HepG2 (cell line): ENCODE data around the gene EPHB3. TPM values are rescaled to one million over a fixed set of nuclear protein-coding genes. Genes with fewer than 3 reads are reported as not detected.

ENCODE experiments used
- FOSL2 ChIP-seq: sonication (generic); formaldehyde crosslinking; IDR thresholded peaks from 2 replicates; pipeline ENCODE4 v1.4.0; 2020; ENCODE audit warnings: missing genetic modification reagents
- GPBP1L1 ChIP-seq: sonication (generic); formaldehyde crosslinking; IDR thresholded peaks from 2 replicates; pipeline ENCODE4 v1.5.0; 2020; ENCODE audit warnings: mild to moderate bottlenecking, missing genetic modification reagents
- HDAC1 ChIP-seq: sonication (generic); formaldehyde crosslinking; IDR thresholded peaks from 2 replicates; pipeline ENCODE4 v1.5.1; 2020; ENCODE audit warnings: mild to moderate bottlenecking, missing genetic modification reagents
- HNF4G ChIP-seq, 2 experiments: sonication (generic) in 1 of 2; formaldehyde crosslinking in 1 of 2; IDR thresholded peaks; 2 replicates each; pipeline versions ENCODE4 v1.4.0 to v1.6.1; 2011 to 2020; ENCODE audit warnings: borderline replicate concordance in 2 of 2, low read depth in 2 of 2, mild to moderate bottlenecking in 2 of 2, low read length in 1 of 2, missing genetic modification reagents in 1 of 2, moderate library complexity in 1 of 2
- RNF2 ChIP-seq: fragments of 450-650 bp; conservative IDR thresholded peaks from 2 replicates; pipeline ENCODE4 v1.6.1; 2016; ENCODE audit warnings: low read depth
- SPEN ChIP-seq: sonication (generic); formaldehyde crosslinking; IDR thresholded peaks from 2 replicates; pipeline ENCODE4 v1.5.1; 2020; ENCODE audit warnings: low read depth, mild to moderate bottlenecking, missing genetic modification reagents
- STAT6 ChIP-seq: sonication (generic); formaldehyde crosslinking; IDR thresholded peaks from 2 replicates; pipeline ENCODE4 v1.4.0; 2020; ENCODE audit warnings: missing genetic modification reagents, mild to moderate bottlenecking, borderline replicate concordance
- ZMYM2 ChIP-seq: sonication (generic); formaldehyde crosslinking; IDR thresholded peaks from 2 replicates; pipeline ENCODE4 v1.8.0; 2022; ENCODE audit warnings: mild to moderate bottlenecking, missing genetic modification reagents
- ZNF543 ChIP-seq: sonication (generic); formaldehyde crosslinking; IDR thresholded peaks from 2 replicates; pipeline ENCODE4 v1.4.0; 2020; ENCODE audit warnings: mild to moderate bottlenecking, missing genetic modification reagents
- ZNF616 ChIP-seq: sonication (generic); formaldehyde crosslinking; IDR thresholded peaks from 2 replicates; pipeline ENCODE4 v1.5.0; 2020; ENCODE audit warnings: low read depth, mild to moderate bottlenecking, missing genetic modification reagents
- ZNF687 ChIP-seq: sonication (generic); formaldehyde crosslinking; IDR thresholded peaks from 2 replicates; pipeline ENCODE4 v1.5.1; 2020; ENCODE audit warnings: mild to moderate bottlenecking, missing genetic modification reagents, moderate library complexity
- ZNF83 ChIP-seq: sonication (generic); formaldehyde crosslinking; IDR thresholded peaks from 2 replicates; pipeline ENCODE4 v1.4.0; 2020; ENCODE audit warnings: missing genetic modification reagents, mild to moderate bottlenecking, borderline replicate concordance
- ZSCAN29 ChIP-seq: sonication (generic); formaldehyde crosslinking; conservative IDR thresholded peaks from 2 replicates; pipeline ENCODE4 v1.4.0; 2020; ENCODE audit warnings: mild to moderate bottlenecking, missing genetic modification reagents
- polyA plus RNA-seq, 8 experiments: library from polyadenylated mRNA; depleted of rRNA in 3 of 8; stranded (reverse) in 7 of 8; unstranded in 1 of 8; fragments of >200 nt; fragmentation: Illumina TruSeq in 4 of 8; extraction: Trizol in 4 of 8; gene quantifications; 2 replicates each; pipeline versions ENCODE4 v1.2.1 to v1.2.3, GENCODE V29; 2011 to 2016; ENCODE audit warnings: low read depth in 4 of 8, missing spikeins in 1 of 8, mixed read lengths in 1 of 8; ENCODE audit not compliant: insufficient read depth in 1 of 8
- total RNA-seq, 5 experiments: library from RNA; depleted of rRNA; stranded (reverse); fragments of >200 nt; fragmentation: Illumina TruSeq; extraction: Trizol; gene quantifications; 2 replicates each; pipeline ENCODE4 v1.2.3, GENCODE V29; 2016; ENCODE audit warnings: low read depth in 1 of 5

The EPHB3 gene
- total and polyA plus RNA-seq, 2 of the 13 experiments (the other 11 are each of a cell fraction or from before 2014, with no cell fraction given) = 0.01 TPM; not detected in 1

GRCh38 chr3:184513276-184514170 is 48.1 kb upstream of the EPHB3 start (continued):
- TF ChIP-seq STAT6 (CRISPR knock-in tag) = no peak
- TF ChIP-seq HNF4G (IDR thresholded peaks at IDR 0.05; ENCODE audit: borderline replicate concordance, low read depth, low read length) = no peak
- TF ChIP-seq HNF4G (CRISPR knock-in tag; IDR thresholded peaks at IDR 0.05; ENCODE audit: borderline replicate concordance, low read depth) = no peak
- no peak for TF ChIP-seq FOSL2
- no peak for TF ChIP-seq ZNF83 (CRISPR knock-in tag)
- peak; percentile 100 for TF ChIP-seq ZSCAN29
- no peak for TF ChIP-seq ZNF616 (CRISPR knock-in tag)
- TF ChIP-seq ZMYM2 = no peak
- no peak for TF ChIP-seq SPEN (CRISPR knock-in tag)
- TF ChIP-seq GPBP1L1 (CRISPR knock-in tag) = no peak
- peak; percentile 57 for TF ChIP-seq ZNF687
- no peak for TF ChIP-seq HDAC1 (CRISPR knock-in tag)
- no peak for TF ChIP-seq ZNF543 (CRISPR knock-in tag)
- no peak for TF ChIP-seq RNF2
